Neural crest cell (in vitro differentiated cells): ENCODE measurements around the gene PRR23A. TPM values are rescaled to one million over a fixed set of nuclear protein-coding genes. Genes with fewer than 3 reads are reported as not detected.

ENCODE experiments used
- DNase-seq: peaks from one replicate; pipeline ENCODE4 v3.0.0; 2021; ENCODE audit warnings: low read depth, mixed read lengths, low spot score
- H3K27ac Mint-ChIP-seq: one replicate; pipeline ENCODE4 v1.8.0; 2021; ENCODE audit warnings: mild to moderate bottlenecking, mixed read lengths; ENCODE audit not compliant: unreplicated experiment
- H3K27me3 Mint-ChIP-seq: 2 replicates; pipeline ENCODE4 v1.8.0; 2021; ENCODE audit warnings: low read depth, mild to moderate bottlenecking, mixed read lengths
- H3K36me3 Mint-ChIP-seq: 2 replicates; pipeline ENCODE4 v1.8.0; 2021; ENCODE audit warnings: low read depth, mild to moderate bottlenecking, mixed read lengths
- H3K4me1 Mint-ChIP-seq: 2 replicates; pipeline ENCODE4 v1.8.0; 2021; ENCODE audit warnings: mixed read lengths
- H3K4me3 Mint-ChIP-seq: one replicate; pipeline ENCODE4 v1.8.0; 2021; ENCODE audit warnings: mild to moderate bottlenecking, mixed read lengths
- H3K9me3 Mint-ChIP-seq: 2 replicates; pipeline ENCODE4 v1.8.0; 2021; ENCODE audit warnings: mixed read lengths
- CTCF ChIP-seq: fragments of 200-600 bp; sonication (generic); conservative IDR thresholded peaks from 2 replicates; pipeline ENCODE4 v1.5.0; 2021; ENCODE audit warnings: antibody characterized with exemption, mild to moderate bottlenecking
- long read RNA-seq: library from polyadenylated mRNA; unstranded; transcript quantifications from one replicate; pipeline ENCODE4 v2.0.0, GENCODE V29; 2020
- total RNA-seq: library from RNA; stranded (reverse); gene quantifications from 2 replicates; pipeline ENCODE4 v1.2.1, GENCODE V29; 2021

Gene PRR23A
- not detected in 2 replicates for total RNA-seq
- long read RNA-seq = 0 reads

- TF ChIP-seq CTCF = no peak
- H3K27me3 Mint-ChIP-seq = peaks cover 2% of the 10 kb centered on the region
- peaks cover 7% of the 10 kb centered on the region for H3K36me3 Mint-ChIP-seq
- peaks cover 18% of the 10 kb centered on the region for H3K9me3 Mint-ChIP-seq
- DNase-seq = no peak
- H3K27ac Mint-ChIP-seq = no peak within 1 kb of the TSS
- H3K4me1 Mint-ChIP-seq = no peaks in the 10 kb centered on the region
- no peak within 1 kb of the TSS for H3K4me3 Mint-ChIP-seq
Measured at GRCh38 chr3:139006051-139006716, at the start of gene PRR23A. Gene PRR23A, minus strand, starts transcription at chr3:139006268. Its CDS starts 0 bp downstream, at chr3:139006268.

GRCh38 chr3:139052802-139053600 is 46.9 kb upstream of the PRR23A start:
- no peak for TF ChIP-seq CTCF
- H3K27ac Mint-ChIP-seq = no peak overlapping the region
- H3K4me3 Mint-ChIP-seq = no peak overlapping the region
- peaks cover 9% of the 10 kb centered on the region for H3K36me3 Mint-ChIP-seq
- H3K4me1 Mint-ChIP-seq = no peaks in the 10 kb centered on the region
- peaks cover 14% of the 10 kb centered on the region for H3K27me3 Mint-ChIP-seq
- DNase-seq = no peak
- H3K9me3 Mint-ChIP-seq = peaks cover 18% of the 10 kb centered on the region

GRCh38 chr3:139044366-139045210 is 38.5 kb upstream of the PRR23A start, which contains the start of gene PRR23C:
Gene PRR23C, minus strand, starts transcription at chr3:139044892. Its CDS starts 272 bp downstream, at chr3:139044620.
- TF ChIP-seq CTCF = no peak
- H3K9me3 Mint-ChIP-seq = peaks cover 10% of the 10 kb centered on the region
- peaks cover 2% of the 10 kb centered on the region for H3K27me3 Mint-ChIP-seq
- H3K4me3 Mint-ChIP-seq = no peak within 1 kb of the TSS
- DNase-seq = no peak
- H3K36me3 Mint-ChIP-seq = peaks cover 8% of the 10 kb centered on the region
- H3K4me1 Mint-ChIP-seq = no peaks in the 10 kb centered on the region
- no peak within 1 kb of the TSS for H3K27ac Mint-ChIP-seq

GRCh38 chr3:139043554-139044365 is 37.7 kb upstream of the PRR23A start:
- H3K9me3 Mint-ChIP-seq = peaks cover 7% of the 10 kb centered on the region
- H3K27ac Mint-ChIP-seq = no peak overlapping the region
- no peak overlapping the region for H3K4me3 Mint-ChIP-seq
- DNase-seq = no peak
- no peaks in the 10 kb centered on the region for H3K4me1 Mint-ChIP-seq
- peaks cover 8% of the 10 kb centered on the region for H3K36me3 Mint-ChIP-seq
- TF ChIP-seq CTCF = no peak
- no peaks in the 10 kb centered on the region for H3K27me3 Mint-ChIP-seq
